IPS-18a (cell line): ENCODE data around the gene ZNF488.
A peak's percentile ranks its signal among the peaks of the same experiment; 100 is the strongest.
"Not testable (repeated sequence)": the region's sequence is repeated elsewhere in the genome, so short reads cannot be mapped to it uniquely, and the experiment has no call there.

ENCODE experiments used
- H3K27ac ChIP-seq: one replicate; pipeline ENCODE4 v1.5.1; 2013; ENCODE audit warnings: low read length
- H3K27me3 ChIP-seq: one replicate; pipeline ENCODE4 v1.6.1; 2013; ENCODE audit warnings: mild to moderate bottlenecking, low read length; ENCODE audit not compliant: control insufficient read depth, insufficient read depth
- H3K36me3 ChIP-seq: one replicate; pipeline ENCODE4 v1.6.1; 2013; ENCODE audit warnings: low read depth, low read length; ENCODE audit not compliant: control insufficient read depth
- H3K4me1 ChIP-seq: one replicate; pipeline ENCODE4 v1.6.1; 2013; ENCODE audit warnings: low read depth, low read length; ENCODE audit not compliant: control insufficient read depth
- H3K4me3 ChIP-seq: one replicate; pipeline ENCODE4 v1.5.1; 2013; ENCODE audit warnings: low read length
- H3K9ac ChIP-seq: one replicate; pipeline ENCODE4 v1.6.1; 2013; ENCODE audit warnings: mild to moderate bottlenecking, low read length, moderate library complexity
- H3K9me3 ChIP-seq: one replicate; pipeline ENCODE4 v1.6.1; 2013; ENCODE audit warnings: low read depth, low read length; ENCODE audit not compliant: control insufficient read depth

Gene ZNF488

GRCh38 chr10:47400251-47400650, 16.2 kb upstream of the ZNF488 start:
- Histone ChIP-seq H3K9me3 (no peaks in the 10 kb centered on the region), H3K27ac (no peak overlapping the region), H3K4me3 (no peak overlapping the region), H3K27me3 (no peaks in the 10 kb centered on the region), H3K36me3 (no peaks in the 10 kb centered on the region), H3K4me1 (peaks cover 21% of the 10 kb centered on the region), H3K9ac (no peak overlapping the region)

- H3K4me3 ChIP-seq, result no peak overlapping the region
- H3K27ac ChIP-seq, result no peak overlapping the region
- H3K27me3 ChIP-seq, result no peaks in the 10 kb centered on the region
- no peaks in the 10 kb centered on the region for H3K9me3 ChIP-seq
- no peaks in the 10 kb centered on the region for H3K36me3 ChIP-seq
- peaks cover 3% of the 10 kb centered on the region for H3K4me1 ChIP-seq
- no peak overlapping the region for H3K9ac ChIP-seq
Measured at GRCh38 chr10:47397256-47397655, 13.2 kb upstream of the ZNF488 start.

GRCh38 chr10:47396311-47396717, 12.2 kb upstream of the ZNF488 start:
- no peak overlapping the region for H3K27ac ChIP-seq

GRCh38 chr10:47389619-47390018, 5.5 kb upstream of the ZNF488 start:
- Histone ChIP-seq H3K9ac (no peak overlapping the region), H3K36me3 (no peaks in the 10 kb centered on the region), H3K27ac (no peak overlapping the region), H3K27me3 (peaks cover 11% of the 10 kb centered on the region), H3K4me3 (no peak overlapping the region), H3K9me3 (no peaks in the 10 kb centered on the region), H3K4me1 (peaks cover 4% of the 10 kb centered on the region)

More at GRCh38 chr10:47396311-47396717, 12.2 kb upstream of the ZNF488 start:
- Histone ChIP-seq H3K4me1 (no peaks in the 10 kb centered on the region), H3K4me3 (no peak overlapping the region), H3K9me3 (no peaks in the 10 kb centered on the region), H3K9ac (no peak overlapping the region), H3K27me3 (no peaks in the 10 kb centered on the region), H3K36me3 (no peaks in the 10 kb centered on the region)

- Histone ChIP-seq H3K27me3 (peaks cover 13% of the 10 kb centered on the region), H3K27ac (no peak overlapping the region), H3K9ac (no peak overlapping the region), H3K4me1 (peaks cover 4% of the 10 kb centered on the region), H3K9me3 (no peaks in the 10 kb centered on the region), H3K36me3 (no peaks in the 10 kb centered on the region), H3K4me3 (no peak overlapping the region)
Measured at GRCh38 chr10:47388879-47389278, 4.8 kb upstream of the ZNF488 start.

GRCh38 chr10:47386104-47386503, 2.0 kb upstream of the ZNF488 start:
- not testable (repeated sequence) for H3K9ac ChIP-seq, H3K9me3 ChIP-seq, H3K36me3 ChIP-seq, H3K27ac ChIP-seq, H3K4me3 ChIP-seq
- Histone ChIP-seq H3K4me1 (peaks cover 25% of the 10 kb centered on the region), H3K27me3 (peaks cover 24% of the 10 kb centered on the region)

GRCh38 chr10:47383261-47384147, 589 bp downstream of the ZNF488 start:
- H3K27ac ChIP-seq, result no peak overlapping the region
- H3K9ac ChIP-seq, result no peak overlapping the region
- peak overlapping the region; percentile 83 for H3K4me3 ChIP-seq

GRCh38 chr10:47381427-47382379, 2.4 kb downstream of the ZNF488 start:
- Histone ChIP-seq H3K4me1 (peaks cover 25% of the 10 kb centered on the region), H3K36me3 (no peaks in the 10 kb centered on the region), H3K4me3 (no peak overlapping the region), H3K9ac (no peak overlapping the region), H3K27me3 (peaks cover 24% of the 10 kb centered on the region), H3K9me3 (no peaks in the 10 kb centered on the region), H3K27ac (no peak overlapping the region)

More at GRCh38 chr10:47383261-47384147, 589 bp downstream of the ZNF488 start:
- Histone ChIP-seq H3K36me3 (no peaks in the 10 kb centered on the region), H3K4me1 (peaks cover 25% of the 10 kb centered on the region), H3K27me3 (peaks cover 24% of the 10 kb centered on the region), H3K9me3 (no peaks in the 10 kb centered on the region)

GRCh38 chr10:47381103-47381395, 3.0 kb downstream of the ZNF488 start:
- peaks cover 24% of the 10 kb centered on the region for H3K27me3 ChIP-seq
- no peaks in the 10 kb centered on the region for H3K36me3 ChIP-seq
- H3K4me3 ChIP-seq, result no peak overlapping the region
- no peak overlapping the region for H3K27ac ChIP-seq
- no peaks in the 10 kb centered on the region for H3K9me3 ChIP-seq
- H3K9ac ChIP-seq, result no peak overlapping the region
- peaks cover 25% of the 10 kb centered on the region for H3K4me1 ChIP-seq

- Histone ChIP-seq H3K27me3 (peaks cover 21% of the 10 kb centered on the region), H3K9me3 (no peaks in the 10 kb centered on the region), H3K36me3 (no peaks in the 10 kb centered on the region), H3K4me3 (no peak overlapping the region), H3K4me1 (peaks cover 25% of the 10 kb centered on the region), H3K27ac (no peak overlapping the region), H3K9ac (no peak overlapping the region)
Measured at GRCh38 chr10:47380341-47381102, 3.6 kb downstream of the ZNF488 start.

GRCh38 chr10:47379901-47380300, 4.2 kb downstream of the ZNF488 start:
- no peak overlapping the region for H3K4me3 ChIP-seq
- peaks cover 22% of the 10 kb centered on the region for H3K4me1 ChIP-seq
- no peak overlapping the region for H3K27ac ChIP-seq
- no peaks in the 10 kb centered on the region for H3K36me3 ChIP-seq
- peaks cover 14% of the 10 kb centered on the region for H3K27me3 ChIP-seq
- H3K9me3 ChIP-seq, result no peaks in the 10 kb centered on the region
- no peak overlapping the region for H3K9ac ChIP-seq
